ENCODE data around the gene CASP2.

DNA sequence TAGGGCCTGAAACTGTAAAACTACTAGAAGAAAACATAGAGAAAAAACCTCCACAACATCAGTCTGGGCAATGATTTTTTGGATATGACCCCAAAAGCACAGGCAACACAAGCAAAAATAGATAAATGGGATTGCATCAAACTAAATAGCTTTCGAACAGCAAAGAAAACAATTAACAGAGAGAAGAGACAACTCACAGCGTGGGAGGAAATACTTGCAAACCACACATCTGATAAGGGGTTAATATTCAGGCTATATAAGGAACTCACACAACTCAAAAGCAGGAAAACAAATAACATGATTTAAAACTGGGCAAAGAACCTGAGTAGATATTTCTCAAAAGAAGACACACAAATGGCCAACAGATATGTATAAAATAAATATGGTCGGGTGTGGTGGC is 32.6 kb upstream of the CASP2 start:
- TF ChIP-seq, protein P1, sequence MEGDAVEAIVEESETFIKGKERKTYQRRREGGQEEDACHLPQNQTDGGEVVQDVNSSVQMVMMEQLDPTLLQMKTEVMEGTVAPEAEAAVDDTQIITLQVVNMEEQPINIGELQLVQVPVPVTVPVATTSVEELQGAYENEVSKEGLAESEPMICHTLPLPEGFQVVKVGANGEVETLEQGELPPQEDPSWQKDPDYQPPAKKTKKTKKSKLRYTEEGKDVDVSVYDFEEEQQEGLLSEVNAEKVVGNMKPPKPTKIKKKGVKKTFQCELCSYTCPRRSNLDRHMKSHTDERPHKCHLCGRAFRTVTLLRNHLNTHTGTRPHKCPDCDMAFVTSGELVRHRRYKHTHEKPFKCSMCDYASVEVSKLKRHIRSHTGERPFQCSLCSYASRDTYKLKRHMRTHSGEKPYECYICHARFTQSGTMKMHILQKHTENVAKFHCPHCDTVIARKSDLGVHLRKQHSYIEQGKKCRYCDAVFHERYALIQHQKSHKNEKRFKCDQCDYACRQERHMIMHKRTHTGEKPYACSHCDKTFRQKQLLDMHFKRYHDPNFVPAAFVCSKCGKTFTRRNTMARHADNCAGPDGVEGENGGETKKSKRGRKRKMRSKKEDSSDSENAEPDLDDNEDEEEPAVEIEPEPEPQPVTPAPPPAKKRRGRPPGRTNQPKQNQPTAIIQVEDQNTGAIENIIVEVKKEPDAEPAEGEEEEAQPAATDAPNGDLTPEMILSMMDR (conservative IDR thresholded peaks at IDR 0.05): no peak
- TF ChIP-seq ZFX (IDR thresholded peaks at IDR 0.05): no peak

Data from C4-2B (cell line).